Measurements from ENCODE around the gene SPPL2B.

- no peak for TF ChIP-seq CTCF (IDR thresholded peaks at IDR 0.05 in 4 of 5, conservative IDR thresholded peaks at IDR 0.05 in 1 of 5)
- TF ChIP-seq POLR2A (IDR thresholded peaks at IDR 0.05): no peak
Observed at GRCh38 chr19:2375353-2376121, 47.1 kb downstream of the SPPL2B start.
